PC-9 (cell line): Measurements from ENCODE around the gene ASTN2. TPM values are rescaled to one million over a fixed set of nuclear protein-coding genes. Genes with fewer than 3 reads are reported as not detected.

Source experiments
- BruUV-seq: library from RNA; stranded (reverse); fragments of 400-500 nt; replicated peaks from 2 replicates; lab custom pipeline; 2021; lab: Mats Ljungman, UMichigan
- CTCF ChIA-PET: fragments of 300-600 bp; sonication (Branson Sonifier 250); formaldehyde crosslinking; loops from one replicate; lab custom pipeline; 2022; ENCODE audit warnings: antibody characterized with exemption; lab: Charles Lee
- POLR2A ChIA-PET: fragments of 300-600 bp; sonication (Branson Sonifier 250); formaldehyde crosslinking; loops from one replicate; lab custom pipeline; 2022; ENCODE audit warnings: antibody characterized with exemption; ENCODE audit not compliant: unreplicated experiment; lab: Charles Lee
- DNase-seq, 2 experiments: peaks; one replicate each; pipeline versions ENCODE4 v3.0.0 to v3.0.0-alpha.2; 2015 to 2022; ENCODE audit warnings: mixed read lengths in 1 of 2
- H2AFZ ChIP-seq: fragments of 200-600 bp; sonication (generic); 2 replicates; pipeline ENCODE4 v1.8.1; 2017; ENCODE audit warnings: antibody characterized with exemption
- H3F3A ChIP-seq: fragments of 200-600 bp; sonication (generic); 2 replicates; pipeline ENCODE4 v1.8.1; 2017; ENCODE audit warnings: antibody characterized with exemption, mild to moderate bottlenecking, low read depth; ENCODE audit not compliant: insufficient read depth
- H3K27ac ChIP-seq: fragments of 200-600 bp; sonication (generic); 2 replicates; pipeline ENCODE4 v1.6.1; 2016; ENCODE audit warnings: mixed run types
- H3K27me3 ChIP-seq: fragments of 200-600 bp; sonication (generic); 2 replicates; pipeline ENCODE4 v1.6.1; 2016; ENCODE audit warnings: low read depth, mixed run types; ENCODE audit not compliant: insufficient read depth
- H3K36me3 ChIP-seq: fragments of 200-600 bp; sonication (generic); 2 replicates; pipeline ENCODE4 v1.6.1; 2016; ENCODE audit warnings: low read depth, mixed run types
- H3K4me1 ChIP-seq: fragments of 200-600 bp; sonication (generic); replicated peaks from 2 replicates; pipeline ENCODE4 v1.6.1; 2016; ENCODE audit warnings: mixed run types; ENCODE audit not compliant: insufficient read depth
- H3K4me2 ChIP-seq: fragments of 200-600 bp; sonication (generic); 2 replicates; pipeline ENCODE4 v1.6.1; 2017; ENCODE audit warnings: mixed run types
- H3K4me3 ChIP-seq: fragments of 200-600 bp; sonication (generic); 2 replicates; pipeline ENCODE4 v1.6.1; 2016; ENCODE audit warnings: mixed run types
- H3K79me2 ChIP-seq: fragments of 200-600 bp; sonication (generic); 2 replicates; pipeline ENCODE4 v1.6.1; 2017; ENCODE audit warnings: low read depth, mixed run types
- H3K9me2 ChIP-seq: fragments of 200-600 bp; sonication (generic); 2 replicates; pipeline ENCODE4 v1.8.1; 2017; ENCODE audit warnings: mild to moderate bottlenecking; ENCODE audit not compliant: insufficient read depth
- H3K9me3 ChIP-seq: fragments of 200-600 bp; sonication (generic); 2 replicates; pipeline ENCODE4 v1.8.1; 2016; ENCODE audit warnings: low read depth; ENCODE audit not compliant: insufficient read depth
- H4K20me1 ChIP-seq: fragments of 200-600 bp; sonication (generic); 2 replicates; pipeline ENCODE4 v1.8.1; 2017; ENCODE audit not compliant: insufficient read depth
- EZH2 ChIP-seq: fragments of 200-600 bp; sonication (generic); IDR thresholded peaks from 2 replicates; pipeline ENCODE4 v1.8.0; 2017; ENCODE audit warnings: antibody characterized with exemption, low read depth
- intact Hi-C: fragments of 100-400 bp; cut with micrococcal nuclease; formaldehyde crosslinking; loops from one replicate; pipeline ENCODE4 v1.10.0; 2022; ENCODE audit not compliant: unreplicated experiment
- total RNA-seq: library from RNA; stranded (reverse); gene quantifications from 2 replicates; pipeline ENCODE4 v1.2.3, GENCODE V29; 2021
- TF ChIP-seq, protein P1 (sequence below): fragments of 200-600 bp; sonication (generic); conservative IDR thresholded peaks from 2 replicates; pipeline ENCODE4 v1.6.1; 2017; ENCODE audit warnings: mixed run types, antibody characterized with exemption, mild to moderate bottlenecking, moderate library complexity

ASTN2 gene
- total RNA-seq, 1 experiment from 2014 or later: 6.2 TPM

DNA sequence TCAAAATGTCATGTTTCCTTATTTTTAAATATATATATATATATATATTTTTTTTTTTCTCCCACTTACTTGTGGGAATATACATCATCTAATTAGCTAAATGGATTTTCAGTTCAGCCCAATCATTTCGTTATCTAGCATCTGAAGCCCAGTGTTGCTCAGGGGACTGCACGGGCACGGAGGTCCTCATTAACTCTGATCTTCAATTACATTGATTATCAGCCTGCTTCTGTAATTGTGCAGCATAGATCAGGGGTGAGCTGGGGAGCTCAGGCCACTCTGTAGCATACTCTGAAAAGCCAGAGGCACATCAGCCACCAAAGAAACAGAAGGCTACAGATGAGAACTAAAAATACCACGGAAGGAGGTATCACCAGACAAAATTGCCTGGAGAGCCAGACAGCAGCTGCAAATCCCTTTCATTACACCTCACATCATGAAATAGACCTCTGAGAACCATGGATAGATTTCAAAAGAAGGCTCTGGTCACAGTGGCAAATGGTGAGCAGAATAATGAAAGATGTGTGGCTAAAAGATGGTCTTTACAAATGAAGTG lies 401.3 kb downstream of the ASTN2 start:
- TF ChIP-seq, protein P1, sequence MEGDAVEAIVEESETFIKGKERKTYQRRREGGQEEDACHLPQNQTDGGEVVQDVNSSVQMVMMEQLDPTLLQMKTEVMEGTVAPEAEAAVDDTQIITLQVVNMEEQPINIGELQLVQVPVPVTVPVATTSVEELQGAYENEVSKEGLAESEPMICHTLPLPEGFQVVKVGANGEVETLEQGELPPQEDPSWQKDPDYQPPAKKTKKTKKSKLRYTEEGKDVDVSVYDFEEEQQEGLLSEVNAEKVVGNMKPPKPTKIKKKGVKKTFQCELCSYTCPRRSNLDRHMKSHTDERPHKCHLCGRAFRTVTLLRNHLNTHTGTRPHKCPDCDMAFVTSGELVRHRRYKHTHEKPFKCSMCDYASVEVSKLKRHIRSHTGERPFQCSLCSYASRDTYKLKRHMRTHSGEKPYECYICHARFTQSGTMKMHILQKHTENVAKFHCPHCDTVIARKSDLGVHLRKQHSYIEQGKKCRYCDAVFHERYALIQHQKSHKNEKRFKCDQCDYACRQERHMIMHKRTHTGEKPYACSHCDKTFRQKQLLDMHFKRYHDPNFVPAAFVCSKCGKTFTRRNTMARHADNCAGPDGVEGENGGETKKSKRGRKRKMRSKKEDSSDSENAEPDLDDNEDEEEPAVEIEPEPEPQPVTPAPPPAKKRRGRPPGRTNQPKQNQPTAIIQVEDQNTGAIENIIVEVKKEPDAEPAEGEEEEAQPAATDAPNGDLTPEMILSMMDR: no peak
- TF ChIP-seq EZH2: no peak
- BruUV-seq: no TSS peak
- POLR2A ChIA-PET: no interaction called here

DNA sequence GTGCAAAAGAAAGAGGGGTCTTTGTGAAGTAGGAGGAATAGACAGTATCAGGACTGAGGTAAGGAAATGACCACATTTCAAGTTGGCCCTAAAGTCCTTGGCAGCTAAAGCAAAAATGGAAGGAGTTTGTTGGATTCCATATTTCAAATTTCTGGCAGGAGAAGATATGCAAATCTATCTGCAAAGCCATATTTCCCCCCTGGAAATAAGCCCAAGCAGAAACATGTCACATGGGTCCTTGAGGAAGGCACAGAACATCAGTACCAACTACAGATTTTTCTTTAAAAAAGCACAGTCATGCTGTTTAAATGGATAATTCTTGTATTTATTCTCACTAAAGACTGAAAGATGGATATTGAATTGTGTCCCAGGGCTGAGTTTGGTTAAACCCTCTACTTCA lies 404.8 kb downstream of the ASTN2 start:
- CTCF ChIA-PET: no interaction called here
- H4K20me1 ChIP-seq: no peaks in the 10 kb centered on the region
- BruUV-seq: no TSS peak

More for the DNA sequence above, 401.3 kb downstream of the ASTN2 start:
- no peaks in the 10 kb centered on the region for H3K4me1 ChIP-seq
- peaks cover 12% of the 10 kb centered on the region; the same call in 1 of the 2 replicates for H3K27me3 ChIP-seq
- no peaks in the 10 kb centered on the region for H3K36me3 ChIP-seq
- H2AFZ ChIP-seq: no peak overlapping the region
- intact Hi-C loops: no loop called here
- no peak overlapping the region for H3K27ac ChIP-seq
- H3K9me3 ChIP-seq: no peaks in the 10 kb centered on the region
- H4K20me1 ChIP-seq: no peaks in the 10 kb centered on the region
- no peak overlapping the region for H3K4me2 ChIP-seq
- H3K79me2 ChIP-seq: no peaks in the 10 kb centered on the region
- no peak for DNase-seq
- no peaks in the 10 kb centered on the region for H3K9me2 ChIP-seq
- no peak overlapping the region for H3K4me3 ChIP-seq
- CTCF ChIA-PET: no interaction called here
- H3F3A ChIP-seq: no peaks in the 10 kb centered on the region

DNA sequence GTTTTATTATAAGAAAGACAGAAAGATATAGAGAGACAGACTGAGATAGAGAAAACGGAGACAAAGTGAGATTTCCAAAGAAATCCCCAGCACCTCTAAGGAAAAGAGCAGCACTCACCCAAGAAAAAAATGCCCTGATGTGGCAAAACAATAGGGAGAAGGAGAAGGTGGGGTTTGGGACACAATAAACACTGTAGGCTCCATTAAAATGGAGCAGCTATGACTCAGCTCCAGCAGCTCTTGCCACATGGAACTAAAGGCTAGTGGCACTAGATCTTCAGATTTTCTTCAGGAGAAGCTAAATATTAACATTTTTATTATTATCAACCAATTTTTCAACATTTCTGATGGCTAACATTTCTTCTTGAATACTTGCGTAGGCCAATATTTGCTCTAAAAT lies 406.0 kb downstream of the ASTN2 start:
- H3K4me1 ChIP-seq: no peaks in the 10 kb centered on the region
- no peak for DNase-seq
- no peaks in the 10 kb centered on the region for H3K36me3 ChIP-seq
- no peaks in the 10 kb centered on the region for H3K9me3 ChIP-seq
- intact Hi-C loops: no loop called here
- no peak overlapping the region for H3K4me2 ChIP-seq
- H3K4me3 ChIP-seq: no peak overlapping the region
- H2AFZ ChIP-seq: no peak overlapping the region
- no peaks in the 10 kb centered on the region for H3K79me2 ChIP-seq
- no peaks in the 10 kb centered on the region for H4K20me1 ChIP-seq
- no peaks in the 10 kb centered on the region for H3K9me2 ChIP-seq
- H3K27ac ChIP-seq: no peak overlapping the region
- POLR2A ChIA-PET: no interaction called here
- CTCF ChIA-PET: no interaction called here
- peaks cover 15% of the 10 kb centered on the region; the same call in 1 of the 2 replicates for H3K27me3 ChIP-seq
- no peaks in the 10 kb centered on the region for H3F3A ChIP-seq
- TF ChIP-seq, protein P1: no peak
- TF ChIP-seq EZH2: no peak
- no TSS peak for BruUV-seq

More for the DNA sequence above, 404.8 kb downstream of the ASTN2 start:
- no peak for TF ChIP-seq EZH2
- TF ChIP-seq, protein P1: no peak
- Histone ChIP-seq H3K27me3 (peaks cover 15% of the 10 kb centered on the region; the same call in 1 of the 2 replicates), H3K9me3 (no peaks in the 10 kb centered on the region), H3K79me2 (no peaks in the 10 kb centered on the region), H3K27ac (no peak overlapping the region), H3K4me1 (no peaks in the 10 kb centered on the region), H3F3A (no peaks in the 10 kb centered on the region), H2AFZ (no peak overlapping the region), H3K36me3 (no peaks in the 10 kb centered on the region), H3K4me3 (no peak overlapping the region), H3K4me2 (no peak overlapping the region), H3K9me2 (no peaks in the 10 kb centered on the region)
- no peak for DNase-seq
- intact Hi-C loops: no loop called here
- POLR2A ChIA-PET: no interaction called here
